SH-SY5Y (cell line): ENCODE data around the gene DIPK1B.

Experiments
- GATA2 ChIP-seq: IDR thresholded peaks from 2 replicates; pipeline ENCODE4 v1.6.1; 2011; ENCODE audit warnings: mild to moderate bottlenecking, low read depth, low read length
- GATA3 ChIP-seq: IDR thresholded peaks from 2 replicates; pipeline ENCODE4 v1.6.1; 2011; ENCODE audit warnings: low read depth, mild to moderate bottlenecking, low read length, moderate library complexity

GRCh38 chr9:136681029-136681428 is 31.3 kb upstream of the DIPK1B start:
- no peak for TF ChIP-seq GATA2
- no peak for TF ChIP-seq GATA3
